CD4-positive, CD25-positive, alpha-beta regulatory T cell (primary cell): ENCODE measurements around the gene SIAH2. TPM values are rescaled to one million over a fixed set of nuclear protein-coding genes. Genes with fewer than 3 reads are reported as not detected.

Experiments used
- ATAC-seq, 2 donors: fragments of 150-1000 bp; cut with Tn5 transposase; one replicate each; pipeline ENCODE4 v1.10.0; 2021; ENCODE audit warnings: low read depth in 2 of 2, moderate number of reproducible peaks in 2 of 2, moderate library complexity in 1 of 2
- DNase-seq, 3 donors: peaks; one replicate each; pipeline versions ENCODE4 v3.0.0 to v3.0.0-alpha.2; 2012 to 2022; ENCODE audit warnings: mixed read lengths in 1 of 3
- H3K27ac ChIP-seq: one replicate; pipeline ENCODE4 v1.7.0; 2013; ENCODE audit warnings: mild to moderate bottlenecking, low read length; ENCODE audit not compliant: insufficient read depth, poor library complexity, severe bottlenecking
- H3K27me3 ChIP-seq: one replicate; pipeline ENCODE4 v1.7.0; 2013; ENCODE audit warnings: low read length; ENCODE audit not compliant: control insufficient read depth, insufficient read depth
- H3K36me3 ChIP-seq: one replicate; pipeline ENCODE4 v1.7.0; 2013; ENCODE audit warnings: mild to moderate bottlenecking, low read length, moderate library complexity; ENCODE audit not compliant: control insufficient read depth, insufficient read depth
- H3K4me1 ChIP-seq: 2 replicates; pipeline ENCODE4 v1.7.0; 2013; ENCODE audit warnings: mild to moderate bottlenecking, low read length; ENCODE audit not compliant: insufficient read depth, control insufficient read depth, poor library complexity, severe bottlenecking
- H3K4me3 ChIP-seq: one replicate; pipeline ENCODE4 v1.7.0; 2013; ENCODE audit warnings: low read depth, mild to moderate bottlenecking, low read length, moderate library complexity
- H3K9me3 ChIP-seq, 2 experiments: 1 replicate in 1 of 2; 2 replicates in 1 of 2; pipeline ENCODE4 v1.7.0; 2013; ENCODE audit warnings: low read length in 2 of 2, mild to moderate bottlenecking in 1 of 2, moderate library complexity in 1 of 2; ENCODE audit not compliant: control insufficient read depth in 2 of 2
- H3K27ac Mint-ChIP-seq, 3 donors: one replicate each; pipeline ENCODE4 v1.8.0; 2020 to 2022; ENCODE audit warnings: mild to moderate bottlenecking in 3 of 3, mixed read lengths in 3 of 3, moderate library complexity in 2 of 3
- H3K27me3 Mint-ChIP-seq: one replicate; pipeline ENCODE4 v1.8.0; 2022; ENCODE audit warnings: mild to moderate bottlenecking, mixed read lengths
- H3K36me3 Mint-ChIP-seq: one replicate; pipeline ENCODE4 v1.8.0; 2020; ENCODE audit warnings: mixed read lengths
- H3K4me1 Mint-ChIP-seq, 4 donors: one replicate each; pipeline ENCODE4 v1.8.0; 2020 to 2022; ENCODE audit warnings: mixed read lengths in 4 of 4, mild to moderate bottlenecking in 1 of 4
- H3K4me3 Mint-ChIP-seq, 4 donors: one replicate each; pipeline ENCODE4 v1.8.0; 2020 to 2022; ENCODE audit warnings: mild to moderate bottlenecking in 4 of 4, mixed read lengths in 4 of 4, moderate library complexity in 3 of 4
- H3K9me3 Mint-ChIP-seq, 7 donors: one replicate each; pipeline ENCODE4 v1.8.0; 2020 to 2022; ENCODE audit warnings: mixed read lengths in 7 of 7, mild to moderate bottlenecking in 3 of 7, moderate library complexity in 2 of 7
- polyA plus RNA-seq, 4 donors: library from polyadenylated mRNA; unstranded; fragments of 300-500 nt; fragmentation: Illumina TruSeq; gene quantifications; one replicate each; pipeline ENCODE4 v1.2.3, GENCODE V29; 2021
- total RNA-seq: library from RNA; stranded (reverse); gene quantifications from one replicate; pipeline ENCODE4 v1.2.3, GENCODE V29; 2022

Gene SIAH2
- total and polyA plus RNA-seq, 5 donors from 2014 or later: 23.5 to 61.4 (median 29.1) TPM

- Mint-ChIP-seq H3K27ac (peak overlapping the region in 1 of 3 donors; percentile 87), H3K27me3 (peaks cover 6% of the 10 kb centered on the region), H3K9me3 (peaks cover 0 to 1% (median 0%) of the 10 kb centered on the region in 7 donors), H3K4me1 (peaks cover 19 to 51% (median 41%) of the 10 kb centered on the region in 4 donors), H3K4me3 (peak overlapping the region in 3 of 4 donors; percentile 88 to 100 (median 96)), H3K36me3 (peaks cover 10% of the 10 kb centered on the region)
- DNase-seq (peak in 1 of 3 donors; percentile 35), ATAC-seq (peak in 1 of 2 donors; percentile 1)
- H3K27me3 ChIP-seq: no peaks in the 10 kb centered on the region
- peak overlapping the region; percentile 99 for H3K27ac ChIP-seq
- H3K4me1 ChIP-seq: peaks cover 53% of the 10 kb centered on the region
- no peaks in the 10 kb centered on the region for H3K9me3 ChIP-seq
- H3K4me3 ChIP-seq: peak overlapping the region; percentile 90
- no peaks in the 10 kb centered on the region for H3K36me3 ChIP-seq
Measured at GRCh38 chr3:150762662-150763121, 277 bp downstream of the SIAH2 start.

GRCh38 chr3:150761831-150762661, 923 bp downstream of the SIAH2 start:
- Mint-ChIP-seq H3K4me1 (peaks cover 19 to 58% (median 46%) of the 10 kb centered on the region in 4 donors), H3K4me3 (peak overlapping the region; percentile 88 to 97 (median 95)), H3K36me3 (peaks cover 13% of the 10 kb centered on the region), H3K27ac (peak overlapping the region; percentile 43 to 95 (median 87)), H3K9me3 (peaks cover 0 to 1% (median 0%) of the 10 kb centered on the region in 7 donors), H3K27me3 (no peaks in the 10 kb centered on the region)
- H3K36me3 ChIP-seq: no peaks in the 10 kb centered on the region
- peaks cover 59% of the 10 kb centered on the region for H3K4me1 ChIP-seq
- peak overlapping the region; percentile 99 for H3K27ac ChIP-seq
- H3K9me3 ChIP-seq: no peaks in the 10 kb centered on the region
- ATAC-seq (no peak), DNase-seq (peak; percentile 20 to 55 (median 42))
- H3K4me3 ChIP-seq: peak overlapping the region; percentile 90
- no peaks in the 10 kb centered on the region for H3K27me3 ChIP-seq

- H3K36me3 Mint-ChIP-seq: peaks cover 13% of the 10 kb centered on the region
- peaks cover 23 to 72% (median 51%) of the 10 kb centered on the region in 4 donors for H3K4me1 Mint-ChIP-seq
- Histone ChIP-seq H3K4me3 (peak overlapping the region; percentile 90), H3K27me3 (no peaks in the 10 kb centered on the region), H3K4me1 (peaks cover 64% of the 10 kb centered on the region), H3K27ac (peak overlapping the region; percentile 99), H3K36me3 (peaks cover 3% of the 10 kb centered on the region), H3K9me3 (no peaks in the 10 kb centered on the region)
- H3K27me3 Mint-ChIP-seq: no peaks in the 10 kb centered on the region
- peak overlapping the region; percentile 87 to 95 (median 93) for H3K27ac Mint-ChIP-seq
- ATAC-seq (no peak), DNase-seq (peak in 2 of 3 donors; percentile 30 to 59)
- peak overlapping the region; percentile 88 to 97 (median 95) for H3K4me3 Mint-ChIP-seq
- peaks cover 0 to 1% (median 0%) of the 10 kb centered on the region in 7 donors for H3K9me3 Mint-ChIP-seq
Measured at GRCh38 chr3:150760431-150761200, 2.4 kb downstream of the SIAH2 start.

- peak overlapping the region; percentile 90 for H3K4me3 ChIP-seq
- H3K27me3 Mint-ChIP-seq: no peaks in the 10 kb centered on the region
- no peaks in the 10 kb centered on the region for H3K9me3 ChIP-seq
- H3K4me1 Mint-ChIP-seq: peaks cover 23 to 73% (median 53%) of the 10 kb centered on the region in 4 donors
- no peaks in the 10 kb centered on the region for H3K27me3 ChIP-seq
- peaks cover 0 to 1% (median 0%) of the 10 kb centered on the region in 7 donors for H3K9me3 Mint-ChIP-seq
- peaks cover 69% of the 10 kb centered on the region for H3K4me1 ChIP-seq
- H3K36me3 Mint-ChIP-seq: peaks cover 13% of the 10 kb centered on the region
- peak overlapping the region; percentile 88 to 97 (median 95) for H3K4me3 Mint-ChIP-seq
- ATAC-seq: no peak
- H3K27ac Mint-ChIP-seq: peak overlapping the region; percentile 87 to 95 (median 93)
- DNase-seq: peak in 1 of 3 donors; percentile 37
- peaks cover 3% of the 10 kb centered on the region for H3K36me3 ChIP-seq
- H3K27ac ChIP-seq: peak overlapping the region; percentile 99
Measured at GRCh38 chr3:150759947-150760346, 3.0 kb downstream of the SIAH2 start.

GRCh38 chr3:150759319-150759718, 3.6 kb downstream of the SIAH2 start:
- H3K27me3 ChIP-seq: no peaks in the 10 kb centered on the region
- no peaks in the 10 kb centered on the region for H3K9me3 ChIP-seq
- no peak for ATAC-seq
- Mint-ChIP-seq H3K36me3 (peaks cover 15% of the 10 kb centered on the region), H3K27ac (peak overlapping the region; percentile 70 to 95 (median 87)), H3K4me3 (peak overlapping the region; percentile 88 to 97 (median 95)), H3K9me3 (peaks cover 0 to 1% (median 0%) of the 10 kb centered on the region in 7 donors), H3K4me1 (peaks cover 24 to 72% (median 51%) of the 10 kb centered on the region in 4 donors), H3K27me3 (no peaks in the 10 kb centered on the region)
- peaks cover 3% of the 10 kb centered on the region for H3K36me3 ChIP-seq
- DNase-seq: no peak
- H3K27ac ChIP-seq: peak overlapping the region; percentile 99
- peak overlapping the region; percentile 90 for H3K4me3 ChIP-seq
- H3K4me1 ChIP-seq: peaks cover 66% of the 10 kb centered on the region

GRCh38 chr3:150757768-150758167, 5.2 kb downstream of the SIAH2 start:
- peak overlapping the region in 2 of 4 donors; percentile 52 to 79 for H3K4me3 Mint-ChIP-seq

GRCh38 chr3:150757364-150757763, 5.6 kb downstream of the SIAH2 start:
- DNase-seq: no peak

More at GRCh38 chr3:150757768-150758167, 5.2 kb downstream of the SIAH2 start:
- ATAC-seq: no peak
- Histone ChIP-seq H3K4me3 (no peak overlapping the region), H3K36me3 (peaks cover 3% of the 10 kb centered on the region), H3K9me3 (no peaks in the 10 kb centered on the region), H3K27me3 (no peaks in the 10 kb centered on the region), H3K4me1 (peaks cover 58% of the 10 kb centered on the region), H3K27ac (no peak overlapping the region)
- Mint-ChIP-seq H3K9me3 (peaks cover 0 to 2% (median 0%) of the 10 kb centered on the region in 7 donors), H3K27ac (peak overlapping the region; percentile 47 to 76 (median 57)), H3K36me3 (peaks cover 26% of the 10 kb centered on the region), H3K27me3 (no peaks in the 10 kb centered on the region), H3K4me1 (peaks cover 32 to 77% (median 56%) of the 10 kb centered on the region in 4 donors)
- DNase-seq: no peak

More at GRCh38 chr3:150757364-150757763, 5.6 kb downstream of the SIAH2 start:
- peaks cover 35 to 81% (median 59%) of the 10 kb centered on the region in 4 donors for H3K4me1 Mint-ChIP-seq
- no peaks in the 10 kb centered on the region for H3K27me3 Mint-ChIP-seq
- Histone ChIP-seq H3K4me1 (peaks cover 59% of the 10 kb centered on the region), H3K4me3 (no peak overlapping the region), H3K27me3 (no peaks in the 10 kb centered on the region), H3K27ac (no peak overlapping the region), H3K9me3 (no peaks in the 10 kb centered on the region), H3K36me3 (peaks cover 3% of the 10 kb centered on the region)
- peak overlapping the region in 1 of 3 donors; percentile 47 for H3K27ac Mint-ChIP-seq
- peaks cover 0 to 2% (median 0%) of the 10 kb centered on the region in 7 donors for H3K9me3 Mint-ChIP-seq
- peak overlapping the region in 3 of 4 donors; percentile 33 to 64 (median 57) for H3K4me3 Mint-ChIP-seq
- H3K36me3 Mint-ChIP-seq: peaks cover 29% of the 10 kb centered on the region
- no peak for ATAC-seq
